MCF 10A (cell line): ENCODE data around the gene CLK4. TPM values are rescaled to one million over a fixed set of nuclear protein-coding genes. Genes with fewer than 3 reads are reported as not detected.

Experiments
- BruUV-seq: library from RNA; stranded (reverse); fragments of 400-500 nt; replicated peaks from 2 replicates; lab custom pipeline; 2021; lab: Mats Ljungman, UMichigan
- CTCF ChIA-PET: fragments of 300-600 bp; sonication (Branson Sonifier 250); formaldehyde crosslinking; extraction: SDS; loops from one replicate; lab custom pipeline; 2021; ENCODE audit warnings: antibody characterized with exemption, inconsistent platforms; lab: Yijun Ruan, JAX
- POLR2A ChIA-PET: fragments of 300-600, 350-650 bp; sonication (Branson Sonifier 250); formaldehyde crosslinking; extraction: SDS; loops from one replicate; lab custom pipeline; 2020; ENCODE audit warnings: antibody characterized with exemption, inconsistent platforms; lab: Yijun Ruan, JAX
- DNase-seq: peaks from one replicate; pipeline ENCODE4 v3.0.0-alpha.2; 2018; ENCODE audit not compliant: unreplicated experiment
- H3K27ac Mint-ChIP-seq: one replicate; pipeline ENCODE4 v1.8.0; 2022; ENCODE audit warnings: mild to moderate bottlenecking, low read depth, mixed read lengths; ENCODE audit not compliant: unreplicated experiment
- H3K27me3 Mint-ChIP-seq: one replicate; pipeline ENCODE4 v1.8.0; 2022; ENCODE audit warnings: mixed read lengths; ENCODE audit not compliant: insufficient read depth, unreplicated experiment
- H3K36me3 Mint-ChIP-seq: one replicate; pipeline ENCODE4 v1.8.0; 2022; ENCODE audit warnings: mild to moderate bottlenecking, moderate library complexity, mixed read lengths; ENCODE audit not compliant: insufficient read depth, unreplicated experiment
- H3K4me1 Mint-ChIP-seq: one replicate; pipeline ENCODE4 v1.8.0; 2022; ENCODE audit warnings: mixed read lengths; ENCODE audit not compliant: insufficient read depth, unreplicated experiment
- H3K4me3 Mint-ChIP-seq: one replicate; pipeline ENCODE4 v1.8.0; 2022; ENCODE audit warnings: mild to moderate bottlenecking, moderate library complexity, mixed read lengths; ENCODE audit not compliant: unreplicated experiment
- H3K9me3 Mint-ChIP-seq: one replicate; pipeline ENCODE4 v1.8.0; 2022; ENCODE audit warnings: mixed read lengths; ENCODE audit not compliant: unreplicated experiment
- CTCF ChIP-seq: fragments of 200-600 bp; IDR thresholded peaks from one replicate; pipeline ENCODE4 v1.8.0; 2022; ENCODE audit warnings: antibody characterized with exemption, mild to moderate bottlenecking; ENCODE audit not compliant: unreplicated experiment
- intact Hi-C: fragments of 100-400 bp; cut with micrococcal nuclease; formaldehyde crosslinking; loops from 2 replicates; pipeline ENCODE4 v1.14.1; 2022
- total RNA-seq: library from RNA; stranded (reverse); gene quantifications from 2 replicates; pipeline ENCODE4 v1.2.3, GENCODE V29; 2022

CLK4 gene
- total RNA-seq, 1 experiment from 2014 or later: 49.3 TPM

GRCh38 chr5:178560911-178561310 is 65.9 kb downstream of the CLK4 start:
- CTCF ChIA-PET: interaction anchor here (0.6 to 1.4 kb wide), 4 partner anchors 11 to 280 kb away, joined by 3 to 6 read pairs (median 3); no protein-coding TSS in a partner anchor
- Mint-ChIP-seq H3K4me1 (no peaks in the 10 kb centered on the region), H3K27me3 (peaks cover 24% of the 10 kb centered on the region), H3K4me3 (no peak overlapping the region), H3K9me3 (no peaks in the 10 kb centered on the region), H3K36me3 (no peaks in the 10 kb centered on the region), H3K27ac (no peak overlapping the region)
- intact Hi-C loops: no loop called here
- POLR2A ChIA-PET: interaction anchor here (0.6 kb wide), 1 partner anchor 32 kb away, joined by 3 read pairs; no protein-coding TSS in a partner anchor
- DNase-seq: no peak
- no TSS peak for BruUV-seq
- TF ChIP-seq CTCF: no peak

GRCh38 chr5:178557416-178557815 is 69.4 kb downstream of the CLK4 start:
- ChIA-PET CTCF (interaction anchor here (11.4 kb wide), 1 partner anchor 274 kb away, joined by 266 read pairs; no protein-coding TSS in a partner anchor), POLR2A (no interaction called here)
- Mint-ChIP-seq H3K4me1 (no peaks in the 10 kb centered on the region), H3K9me3 (no peaks in the 10 kb centered on the region), H3K27me3 (peaks cover 24% of the 10 kb centered on the region), H3K36me3 (no peaks in the 10 kb centered on the region), H3K4me3 (no peak overlapping the region), H3K27ac (no peak overlapping the region)
- no peak for DNase-seq
- no peak for TF ChIP-seq CTCF
- BruUV-seq: no TSS peak
- intact Hi-C loops: no loop called here

- no peaks in the 10 kb centered on the region for H3K36me3 Mint-ChIP-seq
- H3K4me1 Mint-ChIP-seq: no peaks in the 10 kb centered on the region
- no TSS peak for BruUV-seq
- peaks cover 24% of the 10 kb centered on the region for H3K27me3 Mint-ChIP-seq
- intact Hi-C loops: no loop called here
- no peak for DNase-seq
- no peak overlapping the region for H3K27ac Mint-ChIP-seq
- CTCF ChIA-PET: interaction anchor here (0.7 to 11.4 kb wide), 3 partner anchors 265 to 321 kb away, joined by 3 to 266 read pairs (median 7); no protein-coding TSS in a partner anchor
- H3K4me3 Mint-ChIP-seq: no peak overlapping the region
- no peak for TF ChIP-seq CTCF
- H3K9me3 Mint-ChIP-seq: no peaks in the 10 kb centered on the region
- POLR2A ChIA-PET: interaction anchor here (0.7 kb wide), 2 partner anchors 287 to 304 kb away, joined by 3 to 4 read pairs; no protein-coding TSS in a partner anchor
These were observed 71.1 kb downstream of the CLK4 start for GRCh38 chr5:178555771-178556211.

- Mint-ChIP-seq H3K9me3 (no peaks in the 10 kb centered on the region), H3K4me3 (no peak overlapping the region), H3K27me3 (peaks cover 21% of the 10 kb centered on the region), H3K27ac (no peak overlapping the region), H3K4me1 (no peaks in the 10 kb centered on the region), H3K36me3 (no peaks in the 10 kb centered on the region)
- TF ChIP-seq CTCF: no peak
- ChIA-PET POLR2A (no interaction called here), CTCF (interaction anchor here (0.6 to 11.4 kb wide), 2 partner anchors 272 to 299 kb away, joined by 3 to 266 read pairs; no protein-coding TSS in a partner anchor)
- intact Hi-C loops: no loop called here
- DNase-seq: no peak
- BruUV-seq: no TSS peak
These were observed 71.8 kb downstream of the CLK4 start for GRCh38 chr5:178555005-178555404.
